ENCODE results near the gene HS3ST1.

HS3ST1 gene

DNA sequence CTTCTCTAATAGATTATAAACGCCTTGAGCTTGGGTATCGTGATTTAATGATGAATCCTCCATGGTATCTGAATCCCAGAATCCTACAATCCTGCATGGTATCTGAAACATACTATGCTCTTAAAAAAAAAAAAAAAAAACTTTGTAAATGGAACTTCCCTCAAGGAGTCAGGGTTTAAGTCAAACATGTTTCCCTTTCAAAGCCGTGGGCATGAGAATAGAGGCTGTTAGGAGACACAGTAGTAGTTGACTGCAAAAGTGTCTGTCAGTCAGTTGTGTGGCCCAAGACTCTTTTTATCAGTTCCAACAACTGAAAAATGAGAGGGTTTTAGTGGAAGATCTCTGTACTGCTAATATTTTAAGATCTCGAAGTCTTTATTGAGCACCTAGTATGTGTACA, 2.4 kb upstream of the HS3ST1 start:
- DNase-seq (ENCODE audit: low spot score), result no peak

DNA sequence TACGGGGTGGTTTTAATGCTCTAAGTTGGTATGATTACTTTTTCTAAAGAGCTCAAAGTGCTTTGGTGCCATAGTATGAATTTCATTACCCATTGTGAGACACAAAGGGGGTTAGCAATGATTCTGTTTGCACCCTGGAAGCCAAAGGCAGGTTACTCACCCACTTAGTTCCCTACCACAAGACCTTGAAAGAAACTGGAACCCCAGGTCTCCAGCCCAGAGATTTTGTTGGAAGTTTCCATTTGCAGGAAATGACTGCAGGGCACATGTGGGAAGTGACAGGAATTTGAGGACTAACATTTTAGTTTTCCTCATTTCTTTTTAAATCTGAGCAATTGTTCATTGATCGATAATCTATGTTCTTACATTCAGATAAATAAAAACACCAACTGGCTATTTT, 1.8 kb upstream of the HS3ST1 start:
- DNase-seq (ENCODE audit: low spot score), result no peak

DNA sequence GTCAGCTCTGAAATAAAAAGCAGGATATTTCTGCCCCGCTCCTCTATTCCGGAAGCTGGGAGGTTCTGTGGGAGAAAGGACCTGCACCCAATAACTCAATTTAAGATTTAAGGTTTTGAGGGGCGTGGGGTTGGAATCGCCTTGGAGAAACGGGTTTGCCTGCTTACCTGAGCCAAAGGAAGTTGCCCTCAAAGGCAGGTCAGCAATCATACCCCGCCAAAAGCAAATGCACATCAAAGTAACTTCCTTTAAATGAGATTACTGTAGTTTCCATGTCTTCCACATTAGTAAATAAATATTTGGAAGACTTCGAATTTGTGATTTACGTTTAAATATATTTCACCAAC, 978 bp upstream of the HS3ST1 start:
- DNase-seq (ENCODE audit: low spot score), result no peak

DNA sequence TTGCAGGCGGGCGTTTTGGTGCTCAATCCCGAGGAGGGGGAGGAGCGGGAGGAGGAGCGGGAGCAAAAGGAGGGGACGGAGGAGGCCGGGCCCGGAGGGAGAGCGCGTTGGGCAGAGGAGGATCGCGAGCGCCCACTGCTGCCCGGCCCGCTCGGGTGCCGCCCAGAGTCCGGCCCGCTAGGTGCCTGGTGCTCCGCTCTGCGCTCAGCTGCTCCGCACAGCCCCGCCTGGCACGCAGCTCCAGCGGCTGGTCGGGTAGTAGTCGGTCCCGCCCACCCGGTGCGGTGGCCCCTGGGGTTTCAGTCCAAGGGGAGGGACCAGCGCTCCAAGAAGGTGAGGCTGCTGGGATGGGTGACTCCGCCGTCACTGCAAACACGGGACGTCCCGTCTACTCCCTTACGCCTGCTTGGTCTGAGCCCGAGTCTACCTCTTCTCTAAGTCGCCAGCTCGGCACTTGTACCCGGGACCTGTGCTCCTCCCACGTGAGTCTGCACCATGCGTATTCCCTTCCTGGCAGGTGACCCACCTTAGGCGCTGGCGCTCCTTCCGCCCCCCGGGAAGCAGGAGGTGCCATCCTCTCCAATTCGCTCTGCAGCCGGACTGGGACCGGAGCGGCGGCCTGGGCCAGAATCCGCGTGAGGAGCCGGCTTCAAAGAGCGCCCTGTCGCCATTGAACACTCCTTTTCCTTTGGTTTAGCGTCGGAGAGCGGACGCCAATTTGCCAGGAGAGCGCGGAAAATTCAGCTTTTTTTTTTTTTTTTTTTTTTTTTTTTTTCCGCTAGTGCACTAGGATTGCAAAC, 405 bp upstream of the HS3ST1 start:
- peak; percentile 80 for DNase-seq (ENCODE audit: low spot score)

DNA sequence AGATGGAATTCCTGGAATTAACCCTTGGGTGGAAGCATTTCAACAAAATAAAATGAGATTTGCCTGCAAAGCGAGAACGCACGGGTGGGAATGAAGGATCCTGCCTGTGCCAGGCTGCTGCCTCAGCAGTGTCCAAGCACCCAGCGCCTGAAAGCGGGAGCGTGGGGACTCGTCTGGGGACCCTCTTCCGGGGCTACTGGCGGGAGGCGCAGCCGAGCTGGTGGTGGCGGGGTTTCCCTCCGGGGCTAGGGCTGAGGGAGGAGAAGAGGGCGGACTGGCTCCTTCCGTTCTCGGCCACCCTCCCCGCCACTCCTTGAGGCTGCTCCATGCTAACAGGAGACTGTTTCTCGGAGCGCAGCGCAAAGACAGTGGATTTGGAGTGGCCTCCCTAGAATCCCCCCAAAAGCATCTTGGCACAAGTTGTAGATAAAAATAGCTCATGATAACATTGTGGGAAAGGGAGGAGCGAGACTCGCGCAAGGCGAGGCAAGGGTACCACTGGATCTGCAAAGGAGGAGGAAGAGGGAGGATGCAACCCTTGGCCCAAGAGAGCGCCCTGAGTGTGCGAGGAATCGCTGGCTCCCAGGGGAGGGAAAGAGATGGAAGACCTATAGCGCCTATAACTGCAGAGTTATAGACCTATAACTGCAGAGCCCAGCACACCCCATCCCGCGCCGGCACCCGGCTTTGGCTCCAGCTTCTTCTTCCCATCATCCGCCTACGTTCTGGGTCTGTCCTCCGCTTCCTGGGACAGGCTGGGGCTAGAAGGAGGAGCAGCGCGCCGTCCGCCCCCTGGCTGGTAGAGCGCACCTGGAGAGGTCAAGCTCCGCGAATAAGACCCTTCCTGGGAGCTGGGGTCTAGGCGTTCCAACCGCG, 1.3 kb downstream of the HS3ST1 start:
- no peak for DNase-seq (ENCODE audit: low spot score)

DNA sequence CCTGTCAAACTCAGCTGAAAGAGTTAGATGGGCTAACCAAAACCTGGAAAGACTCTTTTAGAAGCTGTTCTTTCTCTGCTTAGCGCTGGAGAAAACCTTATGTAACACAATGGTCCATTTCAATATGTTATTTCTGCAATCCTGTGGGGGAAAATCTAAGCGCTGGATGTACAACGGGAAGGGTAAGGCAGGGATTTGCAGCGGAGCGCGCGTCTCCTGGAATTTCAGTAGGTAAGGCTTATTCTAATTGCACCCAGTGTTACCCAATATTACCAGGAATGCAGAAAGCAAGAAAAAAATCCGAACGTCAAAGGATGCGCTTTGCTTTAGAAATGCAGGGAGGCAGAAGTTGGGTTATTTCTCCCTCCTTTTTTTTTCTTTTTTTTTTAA, 2.0 kb downstream of the HS3ST1 start:
- no peak for DNase-seq (ENCODE audit: low spot score)

DNA sequence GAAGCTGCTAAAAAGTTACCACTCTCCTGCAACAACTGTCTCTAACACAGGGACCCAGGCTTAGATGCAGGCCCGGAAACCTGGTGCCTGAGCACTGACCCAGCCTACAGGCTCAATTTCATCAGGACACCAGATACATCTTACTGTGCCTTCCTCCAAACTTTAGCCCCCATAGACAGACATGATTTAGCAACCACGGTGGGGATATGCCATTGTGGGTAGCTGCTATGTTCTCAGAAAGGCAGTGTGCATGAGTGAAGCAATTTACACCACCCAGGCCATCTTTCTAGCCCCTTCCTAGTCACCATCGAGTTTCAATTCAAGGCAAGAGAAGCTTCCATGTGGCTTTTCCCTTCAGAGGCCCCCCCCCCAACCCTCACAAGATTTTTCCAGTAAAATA, 2.7 kb downstream of the HS3ST1 start:
- no peak for DNase-seq (ENCODE audit: low spot score)

DNA sequence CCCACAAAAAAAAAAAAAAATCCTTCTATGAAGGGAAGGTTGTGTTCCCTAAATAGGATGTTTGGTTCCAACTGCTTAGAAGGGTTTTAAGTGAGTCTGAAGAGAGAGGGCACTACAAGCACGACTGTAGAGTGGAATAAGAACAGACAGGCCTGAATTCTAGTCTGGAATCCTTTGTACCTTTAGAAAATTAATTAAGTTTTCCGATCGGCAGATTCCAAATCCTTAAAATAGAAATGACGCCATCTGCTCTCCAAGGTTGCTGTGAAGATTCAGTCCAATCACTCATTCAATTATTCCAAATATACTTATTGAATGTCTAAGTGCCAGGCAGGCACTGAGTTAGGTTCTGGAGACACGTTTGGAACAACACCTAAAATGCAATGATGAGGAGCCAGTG, 3.8 kb downstream of the HS3ST1 start:
- DNase-seq (ENCODE audit: low spot score), result no peak

DNA sequence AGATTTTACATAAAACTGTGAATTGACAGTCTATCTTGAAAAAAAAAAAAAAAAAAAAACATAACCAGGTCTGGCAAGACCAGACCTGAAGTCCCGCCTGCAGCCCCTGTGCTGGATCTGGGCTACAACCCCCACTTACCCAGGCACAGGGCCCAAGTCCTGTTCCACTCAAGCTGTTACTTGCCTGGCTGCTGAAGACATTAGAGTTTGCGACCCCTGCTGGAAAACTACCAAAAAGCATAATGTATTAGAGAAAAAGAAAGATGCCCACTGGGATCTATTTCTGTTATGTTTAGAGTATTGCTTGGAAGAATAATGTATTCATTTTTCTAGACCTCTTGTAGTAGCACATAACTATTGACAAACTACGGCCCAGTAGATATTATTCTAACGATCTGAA, 4.7 kb downstream of the HS3ST1 start:
- DNase-seq (ENCODE audit: low spot score), result peak; percentile 60

DNA sequence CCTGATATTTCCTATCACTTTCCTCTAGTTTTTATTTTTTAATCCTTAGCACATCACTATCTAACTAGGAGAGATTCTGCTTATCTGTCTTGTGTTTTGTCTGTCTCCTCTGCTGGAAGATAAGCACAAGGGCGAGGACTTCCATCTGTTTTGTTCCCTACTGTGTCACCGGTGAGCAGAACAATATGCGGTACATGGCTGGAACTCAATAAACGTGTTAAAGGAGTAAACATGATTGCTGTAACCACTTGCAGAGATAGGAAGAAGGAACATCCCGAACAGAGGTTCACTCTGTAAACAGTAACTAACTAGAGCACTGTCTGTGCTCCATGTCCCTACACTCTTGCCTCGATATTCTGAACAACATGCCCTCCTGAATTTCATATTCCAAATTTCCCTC, 5.2 kb downstream of the HS3ST1 start:
- no peak for DNase-seq (ENCODE audit: low spot score)

DNA sequence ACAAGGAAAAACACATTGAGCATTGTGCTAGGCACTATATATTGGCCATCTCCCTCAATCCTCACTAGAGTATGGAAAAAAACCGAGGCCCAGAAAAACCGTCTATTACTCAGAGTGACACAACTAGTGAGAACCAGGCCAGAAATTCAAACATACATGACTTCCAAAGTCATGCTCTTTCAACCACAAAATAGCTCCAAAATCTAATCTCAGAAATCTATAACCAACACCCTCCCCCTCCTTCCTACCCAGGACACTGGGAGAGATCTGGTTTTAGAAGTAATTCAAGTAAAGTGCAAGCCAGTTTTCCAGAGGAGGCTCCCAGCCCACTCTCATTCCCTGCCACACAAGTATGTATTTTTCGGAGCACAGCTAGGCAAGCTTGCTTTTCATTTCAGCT, 7.6 kb downstream of the HS3ST1 start:
- no peak for DNase-seq (ENCODE audit: low spot score)

DNA sequence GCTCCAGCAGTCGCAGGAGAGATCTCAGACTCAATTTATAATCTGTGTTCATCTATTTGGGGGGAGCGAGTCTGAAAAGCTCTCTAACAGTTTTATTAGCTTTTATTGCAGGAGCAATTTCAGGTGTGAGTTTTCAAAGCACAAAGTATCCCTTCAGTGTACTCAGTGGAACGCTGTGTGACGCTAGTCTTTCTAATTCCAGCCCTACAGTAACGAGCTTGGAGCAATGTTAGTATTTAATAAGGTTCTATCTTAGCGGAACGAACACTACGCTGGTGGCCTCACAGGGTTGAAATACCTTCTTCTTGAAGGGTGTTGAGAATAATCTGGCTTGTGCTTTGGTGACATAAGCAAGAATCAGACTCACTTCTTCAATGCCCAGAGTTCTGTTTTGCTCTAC, 8.4 kb downstream of the HS3ST1 start:
- DNase-seq (ENCODE audit: low spot score), result no peak

DNA sequence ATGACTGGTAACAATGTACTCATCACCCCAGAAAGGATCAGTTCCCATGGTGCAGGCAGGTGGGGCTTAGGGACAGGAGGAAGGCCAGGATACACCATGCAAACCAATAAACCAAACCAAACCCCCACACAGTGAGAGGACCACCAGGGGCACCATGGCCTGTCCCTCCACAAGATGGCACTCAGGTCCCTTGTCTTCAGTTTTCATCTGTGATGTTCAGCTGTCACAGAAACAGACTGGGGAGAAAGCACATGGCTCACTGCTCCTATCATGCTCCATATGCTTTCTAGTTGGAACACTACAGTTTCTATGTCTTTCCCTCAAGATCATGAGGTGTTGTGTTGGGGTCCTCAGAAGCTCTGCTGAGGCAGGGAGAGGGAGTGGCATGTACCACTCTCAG, 10.1 kb downstream of the HS3ST1 start:
- no peak for DNase-seq (ENCODE audit: low spot score)

DNA sequence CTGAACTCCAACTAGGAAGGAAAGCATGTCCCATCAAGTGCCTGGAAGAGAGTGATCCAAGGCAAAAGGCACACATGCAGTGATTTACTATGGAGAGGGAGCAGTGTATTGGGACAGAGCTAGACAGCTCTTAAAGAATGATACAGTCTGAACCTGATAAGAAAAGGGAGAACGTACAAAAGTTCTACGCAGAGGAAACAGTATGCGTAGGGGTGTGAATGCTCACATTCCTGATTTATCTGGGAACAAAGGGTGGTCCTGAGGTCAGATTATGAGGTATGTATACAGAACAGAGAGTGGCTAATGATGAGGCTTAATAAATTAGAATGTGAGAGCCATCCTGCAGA, 12.0 kb downstream of the HS3ST1 start:
- DNase-seq (ENCODE audit: low spot score), result no peak

DNA sequence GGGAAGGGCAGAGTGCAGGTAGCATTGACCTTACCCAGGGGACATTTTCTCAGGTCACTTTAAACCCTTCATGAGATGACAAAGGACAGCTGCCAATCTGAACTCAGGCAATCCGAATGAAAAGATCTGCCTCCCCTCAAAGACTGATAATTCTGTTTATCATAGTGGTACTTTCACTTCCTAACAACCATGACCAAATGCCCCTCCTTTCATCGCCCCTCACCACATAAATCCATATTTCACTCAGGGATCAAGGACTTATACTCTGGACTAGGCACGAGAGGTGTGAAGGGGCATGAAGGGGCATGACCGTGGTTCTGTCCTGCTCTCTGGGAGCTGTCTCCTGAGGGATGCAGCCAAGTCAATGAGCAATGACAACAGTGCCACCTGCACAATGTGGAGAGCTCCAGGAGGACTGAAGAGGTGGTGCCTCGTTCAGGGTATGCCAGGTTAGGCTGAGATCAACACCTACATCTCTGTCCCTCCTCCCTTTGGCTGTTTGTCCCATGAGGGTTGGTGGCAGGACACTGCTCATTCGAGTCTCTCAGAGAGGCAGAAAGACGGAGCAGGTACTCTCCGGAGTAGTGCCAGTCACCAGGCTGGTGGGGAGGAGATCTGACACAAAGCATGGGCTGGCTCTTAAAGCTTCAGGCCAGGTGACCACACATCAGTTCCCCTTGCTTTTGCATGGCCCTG, 12.5 kb downstream of the HS3ST1 start:
- no peak for DNase-seq (ENCODE audit: low spot score)

DNA sequence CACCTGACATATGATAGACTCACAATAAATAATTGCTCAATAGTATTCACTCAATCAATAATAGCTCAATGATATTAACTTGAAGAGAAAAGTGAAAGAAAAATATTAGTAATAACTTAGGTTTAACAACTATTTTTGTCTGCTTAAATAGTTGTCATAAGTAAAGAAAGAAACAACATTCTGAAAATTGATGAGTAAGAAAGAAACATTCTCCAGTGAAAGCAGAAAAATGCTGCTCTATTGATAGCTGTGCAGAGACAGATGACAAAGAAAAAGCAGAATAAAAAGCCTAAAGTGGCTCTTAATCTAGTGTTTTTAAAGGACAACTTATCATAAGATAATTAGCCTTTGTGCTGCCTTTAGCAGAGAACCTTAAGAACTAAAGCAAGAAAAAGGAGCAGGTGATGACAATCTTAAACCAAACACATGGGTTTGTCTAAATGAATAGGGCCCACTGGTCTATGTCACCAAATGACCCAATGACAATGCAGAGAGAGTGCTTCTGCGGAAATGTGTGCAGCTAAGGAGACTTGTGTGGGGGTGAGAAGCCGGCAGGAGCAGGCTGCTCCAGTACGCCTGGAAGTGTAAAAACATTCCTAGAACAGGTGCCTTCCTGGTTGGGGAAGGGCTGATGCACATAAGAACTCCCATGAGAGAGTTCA, 13.2 kb downstream of the HS3ST1 start:
- no peak for DNase-seq (ENCODE audit: low spot score)

DNA sequence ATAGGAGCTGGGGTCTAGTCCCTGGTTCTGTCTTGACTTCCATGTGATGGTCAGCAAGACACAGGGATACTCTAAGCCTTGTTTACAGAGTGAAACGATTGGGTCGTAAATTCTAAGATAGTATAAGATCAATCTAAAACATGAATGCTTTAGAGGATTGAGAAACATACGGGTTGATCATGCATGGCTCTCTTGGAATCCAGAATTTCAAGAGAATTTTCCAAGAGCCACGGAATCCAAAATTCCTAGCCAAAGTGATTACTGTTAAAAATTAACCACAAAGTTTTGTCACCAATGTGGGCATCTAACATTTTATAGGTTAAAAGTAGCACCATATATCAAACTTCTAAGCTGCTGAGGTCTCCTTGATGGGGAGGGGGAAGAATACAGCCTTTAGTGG, 16.5 kb downstream of the HS3ST1 start:
- DNase-seq (ENCODE audit: low spot score), result no peak

DNA sequence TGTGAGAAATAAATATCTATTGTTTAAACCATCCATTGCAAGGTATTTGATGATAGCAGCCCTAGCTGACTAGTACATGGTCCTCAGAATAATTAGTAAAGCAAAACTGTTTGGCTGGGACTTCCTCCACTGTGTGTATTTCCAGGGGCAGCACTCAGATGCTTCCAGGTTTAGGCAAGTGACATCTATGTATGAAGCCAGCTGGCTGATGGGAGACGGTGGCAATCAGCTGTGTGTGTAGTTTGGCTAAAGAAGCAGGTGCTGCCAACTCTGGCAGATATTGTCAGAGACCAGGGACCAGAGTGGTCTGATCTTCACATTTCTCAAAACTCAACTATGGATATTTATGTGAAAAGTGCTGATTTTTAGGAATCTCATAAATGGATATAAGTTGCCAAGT, 19.1 kb downstream of the HS3ST1 start:
- DNase-seq (ENCODE audit: low spot score), result no peak

DNA sequence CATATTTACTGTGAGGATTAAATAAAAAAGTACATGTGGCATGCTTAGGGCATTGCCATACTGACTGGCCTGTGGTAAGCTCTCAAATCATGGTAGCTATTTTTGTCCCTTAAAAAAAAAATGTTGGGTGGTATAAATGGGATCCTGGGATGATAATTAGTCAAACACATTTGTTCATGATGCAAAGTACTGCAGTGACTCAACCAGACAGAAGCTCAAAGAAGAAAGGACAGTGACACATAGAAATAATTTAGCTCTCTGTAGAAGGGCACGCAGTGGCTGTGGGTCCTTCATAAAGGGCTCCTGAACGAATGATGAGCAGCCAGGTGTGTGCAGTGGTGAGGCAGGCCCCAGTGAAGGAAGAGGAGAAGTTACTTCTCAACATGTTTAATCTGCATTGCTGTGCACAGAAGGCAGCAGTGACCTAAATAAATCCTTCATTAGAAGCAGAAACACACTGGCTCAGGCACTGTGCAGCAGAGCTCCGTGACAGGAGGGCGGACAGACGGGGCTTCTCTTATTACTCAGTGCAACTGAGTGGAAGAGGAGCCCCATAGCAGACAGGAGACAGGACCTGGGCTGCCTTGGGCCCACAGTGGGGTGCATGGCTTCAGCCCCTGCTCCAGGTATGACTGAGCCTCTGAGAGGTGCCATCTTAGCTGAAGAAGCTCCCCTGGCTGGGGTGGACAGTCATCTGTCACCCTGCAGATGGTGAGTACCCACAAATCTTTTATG, 20.3 kb downstream of the HS3ST1 start:
- no peak for DNase-seq (ENCODE audit: low spot score)

DNA sequence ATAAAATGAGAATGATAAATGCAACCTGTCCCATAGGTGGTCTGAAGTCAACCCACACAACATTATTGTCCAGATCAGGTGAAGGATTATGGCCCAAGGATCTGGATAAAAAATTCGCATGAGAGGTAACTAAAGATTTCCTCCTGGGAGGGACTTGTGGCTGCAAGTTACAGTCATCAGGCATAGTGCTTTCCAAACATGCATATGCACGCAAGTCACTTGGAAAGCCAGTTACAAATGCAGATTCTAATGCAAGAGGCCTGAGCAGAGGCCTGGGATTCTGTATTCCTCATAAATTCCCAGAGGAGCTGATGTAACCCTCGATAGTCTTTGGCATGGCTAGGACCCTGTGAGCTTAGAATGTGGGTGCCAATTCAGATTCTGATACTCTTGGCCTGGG, 21.1 kb downstream of the HS3ST1 start:
- DNase-seq (ENCODE audit: low spot score), result no peak

DNA sequence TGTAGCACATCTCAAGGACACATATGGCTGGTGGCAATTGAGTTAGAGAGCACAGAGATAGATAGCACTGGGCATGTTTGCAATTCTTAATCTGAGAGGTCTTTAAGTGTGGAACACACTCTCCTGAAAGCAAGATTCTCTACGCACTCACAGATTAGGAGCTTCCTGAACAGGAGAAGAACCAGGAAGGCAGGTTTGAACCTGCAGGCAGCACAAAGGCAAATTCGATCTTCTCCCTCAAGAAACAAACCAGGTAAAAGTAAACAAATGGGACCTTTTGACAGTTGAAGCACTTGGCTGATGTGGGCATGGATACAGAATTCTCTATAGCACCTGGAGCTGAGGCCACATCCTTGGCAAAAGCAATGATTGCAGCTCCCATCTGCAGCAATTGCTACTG, 24.3 kb downstream of the HS3ST1 start:
- DNase-seq (ENCODE audit: low spot score), result no peak

DNA sequence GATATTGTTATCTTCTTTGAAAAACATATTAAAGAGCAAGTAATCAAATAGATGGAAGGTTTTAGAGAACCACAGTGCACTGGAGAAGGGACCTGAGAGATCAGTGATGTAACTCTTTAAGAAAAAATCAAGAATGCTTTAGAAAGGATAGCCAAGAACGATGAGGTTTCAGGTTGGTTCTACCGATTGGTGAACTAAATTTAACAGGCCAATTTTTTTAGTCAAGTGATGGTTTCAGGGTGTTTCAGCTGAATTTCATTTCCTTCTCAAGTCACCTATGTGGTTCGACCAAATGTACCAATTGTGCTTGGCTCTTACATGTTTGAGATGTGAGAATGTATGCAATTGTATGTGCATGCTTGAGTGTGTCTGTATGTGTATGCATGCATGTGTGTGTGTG, 26.5 kb downstream of the HS3ST1 start:
- no peak for DNase-seq (ENCODE audit: low spot score)
